AG09309 (cell line): ENCODE results near the gene EPHB2.

Experiments
- DNase-seq: peaks from one replicate; pipeline ENCODE4 v3.0.0-alpha.2; 2010; ENCODE audit warnings: low read depth
- H3K4me3 ChIP-seq: 2 replicates; pipeline ENCODE4 v1.5.1; 2011; ENCODE audit warnings: mild to moderate bottlenecking, low read depth, low read length, moderate library complexity; ENCODE audit not compliant: control insufficient read depth
- CTCF ChIP-seq: IDR thresholded peaks from 2 replicates; pipeline ENCODE4 v1.5.1; 2011; ENCODE audit warnings: mild to moderate bottlenecking, low read depth, low read length, inconsistent platforms; ENCODE audit not compliant: insufficient read depth, control insufficient read depth; ENCODE audit errors: missing control alignments

EPHB2 gene

GRCh38 chr1:22688466-22688865, 22.2 kb upstream of the EPHB2 start:
- H3K4me3 ChIP-seq = no peak overlapping the region
- DNase-seq = no peak
- no peak for TF ChIP-seq CTCF

- TF ChIP-seq CTCF = no peak
- H3K4me3 ChIP-seq = no peak overlapping the region
- peak; percentile 72 for DNase-seq
These were observed 21.1 kb upstream of the EPHB2 start for GRCh38 chr1:22689505-22689904.

GRCh38 chr1:22691031-22691753, 19.4 kb upstream of the EPHB2 start:
- H3K4me3 ChIP-seq = no peak overlapping the region

GRCh38 chr1:22694172-22694571, 16.5 kb upstream of the EPHB2 start:
- TF ChIP-seq CTCF = no peak
- no peak overlapping the region for H3K4me3 ChIP-seq
- DNase-seq = no peak

More at GRCh38 chr1:22691031-22691753, 19.4 kb upstream of the EPHB2 start:
- no peak for DNase-seq
- no peak for TF ChIP-seq CTCF

- no peak overlapping the region for H3K4me3 ChIP-seq
- DNase-seq = no peak
- no peak for TF ChIP-seq CTCF
These were observed 14.0 kb upstream of the EPHB2 start for GRCh38 chr1:22696610-22697009.

- no peak overlapping the region for H3K4me3 ChIP-seq
- DNase-seq = no peak
- no peak for TF ChIP-seq CTCF
These were observed 12.7 kb upstream of the EPHB2 start for GRCh38 chr1:22697980-22698379.
